NCI-H2227 (cell line): ENCODE results near the gene AREG.

Source experiments
- DNase-seq: peaks from one replicate; lab custom pipeline; 2025; ENCODE audit not compliant: unreplicated experiment; lab: John Stamatoyannopoulos, UW

AREG gene

GRCh38 chr4:74431113-74431826 lies 13.7 kb upstream of the AREG start:
- DNase-seq, result no peak

GRCh38 chr4:74433043-74433442 lies 11.9 kb upstream of the AREG start:
- no peak for DNase-seq

GRCh38 chr4:74433541-74434172 lies 11.3 kb upstream of the AREG start:
- no peak for DNase-seq

- no peak for DNase-seq
These were observed 9.6 kb upstream of the AREG start for GRCh38 chr4:74435296-74435695.

- DNase-seq, result no peak
These were observed 7.1 kb upstream of the AREG start for GRCh38 chr4:74437866-74438265.

GRCh38 chr4:74438661-74439060 lies 6.3 kb upstream of the AREG start:
- no peak for DNase-seq

- no peak for DNase-seq
These were observed 5.0 kb upstream of the AREG start for GRCh38 chr4:74439952-74440351.

GRCh38 chr4:74440356-74440755 lies 4.6 kb upstream of the AREG start:
- DNase-seq, result no peak

- no peak for DNase-seq
These were observed 3.2 kb upstream of the AREG start for GRCh38 chr4:74441744-74442143.

GRCh38 chr4:74446193-74446868 lies 1.4 kb downstream of the AREG start:
- DNase-seq, result no peak

- no peak for DNase-seq
These were observed 2.0 kb downstream of the AREG start for GRCh38 chr4:74446896-74447295.

GRCh38 chr4:74447636-74448233 lies 2.8 kb downstream of the AREG start:
- DNase-seq, result no peak

GRCh38 chr4:74449571-74450297 lies 4.8 kb downstream of the AREG start:
- no peak for DNase-seq

- DNase-seq, result no peak
These were observed 5.4 kb downstream of the AREG start for GRCh38 chr4:74450298-74450683.

GRCh38 chr4:74451214-74451661 lies 6.3 kb downstream of the AREG start:
- no peak for DNase-seq

GRCh38 chr4:74453037-74453635 lies 8.2 kb downstream of the AREG start:
- no peak for DNase-seq

- DNase-seq, result no peak
These were observed 9.2 kb downstream of the AREG start for GRCh38 chr4:74453829-74454742.

GRCh38 chr4:74455361-74456055 lies 10.6 kb downstream of the AREG start:
- no peak for DNase-seq

- no peak for DNase-seq
These were observed 11.3 kb downstream of the AREG start for GRCh38 chr4:74456056-74456744.
